Spleen (tissue), 7 donors: Measurements from ENCODE around the gene CRAT.

Experiments used
- CTCF ChIP-seq, 11 experiments: fragments of 200-600 bp in 7 of 11; fragments of 450-650 bp in 4 of 11; sonication (generic) in 4 of 11; IDR thresholded peaks in 8 of 11; conservative IDR thresholded peaks in 3 of 11; 1 replicate in 7 of 11; 2 replicates in 4 of 11; pipeline versions ENCODE4 v1.4.0 to v1.8.0; 2016 to 2021; ENCODE audit warnings: antibody characterized with exemption in 11 of 11, inconsistent platforms in 4 of 11, mild to moderate bottlenecking in 1 of 11
- POLR2A ChIP-seq, 3 donors: fragments of 450-650 bp; IDR thresholded peaks; one replicate each; pipeline ENCODE4 v1.5.1; 2017; ENCODE audit warnings: antibody characterized with exemption in 3 of 3, mild to moderate bottlenecking in 1 of 3
- donor health status: DM: no; HTN: no; CAD: no; lungs with moderate emphysema.
- donor health status: DM: no; HTN: no; CAD: no.
- donor health status: DM: no; HTN: no; CAD: no.

- TF ChIP-seq CTCF (IDR thresholded peaks at IDR 0.05 in 8 of 11, conservative IDR thresholded peaks at IDR 0.05 in 3 of 11) (no peak), POLR2A (IDR thresholded peaks at IDR 0.05) (no peak)
Observed at GRCh38 chr9:129098328-129098727, 12.3 kb downstream of the CRAT start.
